ENCODE data around the gene MAGEB3.

MAGEB3 gene

GRCh38 chrX:30215357-30215843 lies 15.1 kb upstream of the MAGEB3 start, which contains the start of gene MAGEB2:
MAGEB2 (plus strand) TSS chrX:30215563; CDS start chrX:30218581, 3,018 bp downstream.
- no peak within 1 kb of the TSS for H3K4me3 ChIP-seq (ENCODE audit: low read depth, low read length)
- in situ Hi-C loops (cut with HindIII; ENCODE audit: low sequenced_read_pairs): no loop called here
- DNase-seq (ENCODE audit: low read depth, low spot score): no peak
- TF ChIP-seq CTCF (IDR thresholded peaks at IDR 0.05; ENCODE audit: low read depth, low read length): no peak

- TF ChIP-seq CTCF (IDR thresholded peaks at IDR 0.05; ENCODE audit: low read depth, low read length): no peak
- no peak overlapping the region for H3K4me3 ChIP-seq (ENCODE audit: low read depth, low read length)
- in situ Hi-C loops (cut with HindIII; ENCODE audit: low sequenced_read_pairs): no loop called here
- no peak for DNase-seq (ENCODE audit: low read depth, low spot score)
These were observed 13.0 kb upstream of the MAGEB3 start for GRCh38 chrX:30217465-30217864.

- no peak for DNase-seq (ENCODE audit: low read depth, low spot score)
- TF ChIP-seq CTCF (IDR thresholded peaks at IDR 0.05; ENCODE audit: low read depth, low read length): no peak
- in situ Hi-C loops (cut with HindIII; ENCODE audit: low sequenced_read_pairs): no loop called here
- H3K4me3 ChIP-seq (ENCODE audit: low read depth, low read length): no peak overlapping the region
These were observed 11.1 kb upstream of the MAGEB3 start for GRCh38 chrX:30219372-30219771.

- in situ Hi-C loops (cut with HindIII; ENCODE audit: low sequenced_read_pairs): no loop called here
- TF ChIP-seq CTCF (IDR thresholded peaks at IDR 0.05; ENCODE audit: low read depth, low read length): no peak
These were observed 9.8 kb upstream of the MAGEB3 start for GRCh38 chrX:30220661-30221060.

GRCh38 chrX:30224536-30224935 lies 5.9 kb upstream of the MAGEB3 start:
- DNase-seq (ENCODE audit: low read depth, low spot score): no peak
- in situ Hi-C loops (cut with HindIII; ENCODE audit: low sequenced_read_pairs): no loop called here

More at GRCh38 chrX:30220661-30221060, 9.8 kb upstream of the MAGEB3 start:
- no peak overlapping the region for H3K4me3 ChIP-seq (ENCODE audit: low read depth, low read length)
- DNase-seq (ENCODE audit: low read depth, low spot score): no peak

GRCh38 chrX:30228526-30228925 lies 1.9 kb upstream of the MAGEB3 start:
- in situ Hi-C loops (cut with HindIII; ENCODE audit: low sequenced_read_pairs): no loop called here
- H3K4me3 ChIP-seq (ENCODE audit: low read depth, low read length): no peak overlapping the region
- DNase-seq (ENCODE audit: low read depth, low spot score): no peak
- TF ChIP-seq CTCF (IDR thresholded peaks at IDR 0.05; ENCODE audit: low read depth, low read length): no peak

More at GRCh38 chrX:30224536-30224935, 5.9 kb upstream of the MAGEB3 start:
- H3K4me3 ChIP-seq (ENCODE audit: low read depth, low read length): no peak overlapping the region
- no peak for TF ChIP-seq CTCF (IDR thresholded peaks at IDR 0.05; ENCODE audit: low read depth, low read length)

Measured in astrocyte of the spinal cord (primary cell).